Measurements from ENCODE around the gene CHEK1. TPM values are rescaled to one million over a fixed set of nuclear protein-coding genes. Genes with fewer than 3 reads are reported as not detected.
"Not testable (repeated sequence)": the region's sequence is repeated elsewhere in the genome, so short reads cannot be mapped to it uniquely, and the experiment has no call there.

CHEK1 gene
- total RNA-seq (10 to 100 TPM; 14.4 to 18.2 TPM), polyA plus RNA-seq (ENCODE audit: insufficient read length in 6 of 6) (10 to 100 TPM; 18.0 to 31.4 (median 21.3) TPM)
- long read RNA-seq, donor 1, full-length matches to known transcripts: 5 of 10 reads
- long read RNA-seq, donor 1, partial matches to known transcripts: 5 of 10 reads
- long read RNA-seq, donor 1, other reads (novel, unspliced or antisense): 0 of 10 reads
- long read RNA-seq, donor 2, full-length matches to known transcripts: 6 of 6 reads
- long read RNA-seq, donor 2, partial matches to known transcripts: 0 of 6 reads
- long read RNA-seq, donor 2, other reads (novel, unspliced or antisense): 0 of 6 reads
- long read RNA-seq, donor 3, full-length matches to known transcripts: 3 of 3 reads
- long read RNA-seq, donor 3, partial matches to known transcripts: 0 of 3 reads
- long read RNA-seq, donor 3, other reads (novel, unspliced or antisense): 0 of 3 reads
- long read RNA-seq, donor 4, partial matches to known transcripts: 3 of 3 reads
- long read RNA-seq, donor 4, other reads (novel, unspliced or antisense): 0 of 3 reads
- long read RNA-seq, donor 5: 0 reads
- long read RNA-seq, donor 6, full-length matches to known transcripts: 4 of 4 reads
- long read RNA-seq, donor 6, partial matches to known transcripts: 0 of 4 reads
- long read RNA-seq, donor 6, other reads (novel, unspliced or antisense): 0 of 4 reads
- long read RNA-seq, donor 7, full-length matches to known transcripts: 1 of 1 reads
- long read RNA-seq, donor 7, partial matches to known transcripts: 0 of 1 reads
- long read RNA-seq, donor 7, other reads (novel, unspliced or antisense): 0 of 1 reads
- long read RNA-seq, donor 8, full-length matches to known transcripts: 1 of 1 reads
- long read RNA-seq, donor 8, partial matches to known transcripts: 0 of 1 reads
- long read RNA-seq, donor 8, other reads (novel, unspliced or antisense): 0 of 1 reads
- long read RNA-seq, donor 9: 0 reads
- long read RNA-seq, donor 10, partial matches to known transcripts: 4 of 5 reads
- long read RNA-seq, donor 10, other reads (novel, unspliced or antisense): 1 of 5 reads
- long read RNA-seq, donor 11, full-length matches to known transcripts: 2 of 2 reads
- long read RNA-seq, donor 11, partial matches to known transcripts: 0 of 2 reads
- long read RNA-seq, donor 11, other reads (novel, unspliced or antisense): 0 of 2 reads
- long read RNA-seq, donor 12: 0 reads

GRCh38 chr11:125624756-125625213 lies at the start of gene CHEK1:
Gene CHEK1 (plus strand): TSS chr11:125625163. CDS start chr11:125626769, 1,606 bp downstream.
- DNase-seq: no peak
- Histone ChIP-seq H3K27me3 (no peaks in the 10 kb centered on the region), H3K4me1 (peaks cover 10 to 21% of the 10 kb centered on the region in 2 donors), H3K27ac (peak within 1 kb of the TSS; percentile 94 to 96), H3K36me3 (peaks cover 2 to 28% of the 10 kb centered on the region in 2 donors), H3K4me3 (peak within 1 kb of the TSS; percentile 71 to 73), H3K9me3 (no peaks in the 10 kb centered on the region)
- ATAC-seq: no peak
- intact Hi-C loops (cut with DNase I): no loop called here
- no peak for TF ChIP-seq CTCF (IDR thresholded peaks at IDR 0.05)

- H3K4me1 ChIP-seq; H3K4me3 ChIP-seq; DNase-seq; ATAC-seq; H3K9me3 ChIP-seq; H3K27me3 ChIP-seq; H3K27ac ChIP-seq; intact Hi-C loops (cut with DNase I): not testable (repeated sequence)
- H3K36me3 ChIP-seq: peaks cover 6 to 97% of the 10 kb centered on the region in 2 donors
Observed at GRCh38 chr11:125577181-125577580, 47.8 kb upstream of the CHEK1 start.

GRCh38 chr11:125578783-125579182 lies 46.2 kb upstream of the CHEK1 start:
- DNase-seq: no peak
- Histone ChIP-seq H3K27ac (no peak overlapping the region), H3K27me3 (no peaks in the 10 kb centered on the region), H3K9me3 (no peaks in the 10 kb centered on the region), H3K4me1 (no peaks in the 10 kb centered on the region), H3K4me3 (no peak overlapping the region), H3K36me3 (peaks cover 6 to 100% of the 10 kb centered on the region in 2 donors)
- ATAC-seq: no peak
- TF ChIP-seq CTCF (IDR thresholded peaks at IDR 0.05): no peak
- intact Hi-C loops (cut with DNase I): no loop called here

- ATAC-seq: no peak
- H3K4me3 ChIP-seq: no peak overlapping the region
- intact Hi-C loops (cut with DNase I): no loop called here
- H3K27ac ChIP-seq: no peak overlapping the region
- no peaks in the 10 kb centered on the region for H3K27me3 ChIP-seq
- H3K9me3 ChIP-seq: no peaks in the 10 kb centered on the region
- no peaks in the 10 kb centered on the region for H3K4me1 ChIP-seq
- TF ChIP-seq CTCF (IDR thresholded peaks at IDR 0.05): no peak
- no peak for DNase-seq
- H3K36me3 ChIP-seq: peaks cover 6 to 100% of the 10 kb centered on the region in 2 donors
Observed at GRCh38 chr11:125579811-125580210, 45.2 kb upstream of the CHEK1 start.

GRCh38 chr11:125583496-125583895 lies 41.5 kb upstream of the CHEK1 start:
- no peak for TF ChIP-seq CTCF (IDR thresholded peaks at IDR 0.05)
- ATAC-seq: no peak
- H3K27ac ChIP-seq: no peak overlapping the region
- no peak overlapping the region for H3K4me3 ChIP-seq
- H3K9me3 ChIP-seq: no peaks in the 10 kb centered on the region
- no peaks in the 10 kb centered on the region for H3K27me3 ChIP-seq
- H3K36me3 ChIP-seq: peaks cover 6 to 67% of the 10 kb centered on the region in 2 donors
- H3K4me1 ChIP-seq: no peaks in the 10 kb centered on the region
- intact Hi-C loops (cut with DNase I): no loop called here
- no peak for DNase-seq
